HG03571 (cell line): ENCODE data around the gene SLC52A1.
"Not testable (repeated sequence)": the region's sequence is repeated elsewhere in the genome, so short reads cannot be mapped to it uniquely, and the experiment has no call there.

Experiments
- ATAC-seq: cut with Tn5 transposase; IDR thresholded peaks from one replicate; pipeline ENCODE4 v1.9.1; 2021; ENCODE audit not compliant: unreplicated experiment

The SLC52A1 gene

GRCh38 chr17:5035315-5035714, at the start of gene SLC52A1:
SLC52A1 (minus strand) TSS chr17:5035426; CDS start chr17:5034606, 820 bp downstream.
- ATAC-seq, result no peak

- ATAC-seq, result no peak
These were observed 45.4 kb upstream of the SLC52A1 start for GRCh38 chr17:5080591-5080990.

GRCh38 chr17:5078106-5079028, 43.1 kb upstream of the SLC52A1 start, which contains the start of gene ZFP3:
ZFP3 (plus strand) TSS chr17:5078467; CDS start chr17:5091505, 13,038 bp downstream.
- ATAC-seq, result peak; percentile 80

GRCh38 chr17:5077781-5078105, 42.5 kb upstream of the SLC52A1 start:
- no peak for ATAC-seq

GRCh38 chr17:5077275-5077674, 42.0 kb upstream of the SLC52A1 start:
- ATAC-seq, result not testable (repeated sequence)

- ATAC-seq, result not testable (repeated sequence)
These were observed 40.2 kb upstream of the SLC52A1 start for GRCh38 chr17:5075472-5075871.

GRCh38 chr17:5069724-5070123, 34.5 kb upstream of the SLC52A1 start:
- no peak for ATAC-seq

- no peak for ATAC-seq
These were observed 33.0 kb upstream of the SLC52A1 start for GRCh38 chr17:5068236-5068635.

GRCh38 chr17:5065227-5065744, 30.1 kb upstream of the SLC52A1 start:
- ATAC-seq, result no peak

GRCh38 chr17:5055543-5055942, 20.3 kb upstream of the SLC52A1 start:
- ATAC-seq, result no peak

GRCh38 chr17:5050278-5050677, 15.1 kb upstream of the SLC52A1 start:
- no peak for ATAC-seq

GRCh38 chr17:5049314-5049841, 14.2 kb upstream of the SLC52A1 start:
- ATAC-seq, result peak; percentile 55

- no peak for ATAC-seq
These were observed 12.2 kb upstream of the SLC52A1 start for GRCh38 chr17:5047446-5047845.

- no peak for ATAC-seq
These were observed 10.3 kb upstream of the SLC52A1 start for GRCh38 chr17:5045496-5045895.

- no peak for ATAC-seq
These were observed 9.4 kb upstream of the SLC52A1 start for GRCh38 chr17:5044630-5045029.

- ATAC-seq, result no peak
These were observed 8.3 kb upstream of the SLC52A1 start for GRCh38 chr17:5043524-5043923.

- ATAC-seq, result no peak
These were observed 7.2 kb upstream of the SLC52A1 start for GRCh38 chr17:5042157-5043022.

- no peak for ATAC-seq
These were observed 575 bp downstream of the SLC52A1 start for GRCh38 chr17:5034651-5035050.

- ATAC-seq, result no peak
These were observed 1.2 kb downstream of the SLC52A1 start for GRCh38 chr17:5034063-5034462.

- ATAC-seq, result no peak
These were observed 1.7 kb downstream of the SLC52A1 start for GRCh38 chr17:5033352-5034015.

- ATAC-seq, result no peak
These were observed 2.4 kb downstream of the SLC52A1 start for GRCh38 chr17:5032865-5033264.
